ENCODE results near the gene LRBA.

Gene LRBA

GRCh38 chr4:150699599-150699998 is 315.5 kb downstream of the LRBA start:
- DNase-seq (ENCODE audit: low read depth) = no peak
- H3K4me3 ChIP-seq (ENCODE audit: low read depth, low read length) = no peak overlapping the region
- no peak for TF ChIP-seq CTCF (conservative IDR thresholded peaks at IDR 0.05; ENCODE audit: low read depth, low read length)

GRCh38 chr4:150695162-150695561 is 319.9 kb downstream of the LRBA start:
- no peak for DNase-seq (ENCODE audit: low read depth)
- H3K4me3 ChIP-seq (ENCODE audit: low read depth, low read length) = no peak overlapping the region
- TF ChIP-seq CTCF (conservative IDR thresholded peaks at IDR 0.05; ENCODE audit: low read depth, low read length) = no peak

GRCh38 chr4:150694438-150694837 is 320.6 kb downstream of the LRBA start:
- H3K4me3 ChIP-seq (ENCODE audit: low read depth, low read length) = no peak overlapping the region
- TF ChIP-seq CTCF (conservative IDR thresholded peaks at IDR 0.05; ENCODE audit: low read depth, low read length) = no peak
- DNase-seq (ENCODE audit: low read depth) = no peak

- DNase-seq (ENCODE audit: low read depth) = no peak
- no peak for TF ChIP-seq CTCF (conservative IDR thresholded peaks at IDR 0.05; ENCODE audit: low read depth, low read length)
- no peak overlapping the region for H3K4me3 ChIP-seq (ENCODE audit: low read depth, low read length)
Observed at GRCh38 chr4:150683775-150684350, 331.2 kb downstream of the LRBA start.

- no peak for DNase-seq (ENCODE audit: low read depth)
- TF ChIP-seq CTCF (conservative IDR thresholded peaks at IDR 0.05; ENCODE audit: low read depth, low read length) = no peak
- no peak overlapping the region for H3K4me3 ChIP-seq (ENCODE audit: low read depth, low read length)
Observed at GRCh38 chr4:150682126-150682525, 333.0 kb downstream of the LRBA start.

GRCh38 chr4:150681063-150681462 is 334.0 kb downstream of the LRBA start:
- no peak for DNase-seq (ENCODE audit: low read depth)
- H3K4me3 ChIP-seq (ENCODE audit: low read depth, low read length) = no peak overlapping the region
- TF ChIP-seq CTCF (conservative IDR thresholded peaks at IDR 0.05; ENCODE audit: low read depth, low read length) = no peak

GRCh38 chr4:150680651-150681050 is 334.4 kb downstream of the LRBA start:
- DNase-seq (ENCODE audit: low read depth) = no peak
- no peak overlapping the region for H3K4me3 ChIP-seq (ENCODE audit: low read depth, low read length)
- TF ChIP-seq CTCF (conservative IDR thresholded peaks at IDR 0.05; ENCODE audit: low read depth, low read length) = no peak

Measured in choroid plexus epithelial cell (primary cell).